Stimulated activated CD8-positive, alpha-beta memory T cell treated with anti-CD3 and anti-CD28 coated beads, Interleukin-2, amount 100 ng/mL, for 1 hour (primary cell): ENCODE results near the gene SLC17A9.

Source experiments
- DNase-seq, 2 donors: peaks; one replicate each; pipeline ENCODE4 v3.0.0-alpha.2; 2020; ENCODE audit warnings: low read depth in 2 of 2

The SLC17A9 gene

DNA sequence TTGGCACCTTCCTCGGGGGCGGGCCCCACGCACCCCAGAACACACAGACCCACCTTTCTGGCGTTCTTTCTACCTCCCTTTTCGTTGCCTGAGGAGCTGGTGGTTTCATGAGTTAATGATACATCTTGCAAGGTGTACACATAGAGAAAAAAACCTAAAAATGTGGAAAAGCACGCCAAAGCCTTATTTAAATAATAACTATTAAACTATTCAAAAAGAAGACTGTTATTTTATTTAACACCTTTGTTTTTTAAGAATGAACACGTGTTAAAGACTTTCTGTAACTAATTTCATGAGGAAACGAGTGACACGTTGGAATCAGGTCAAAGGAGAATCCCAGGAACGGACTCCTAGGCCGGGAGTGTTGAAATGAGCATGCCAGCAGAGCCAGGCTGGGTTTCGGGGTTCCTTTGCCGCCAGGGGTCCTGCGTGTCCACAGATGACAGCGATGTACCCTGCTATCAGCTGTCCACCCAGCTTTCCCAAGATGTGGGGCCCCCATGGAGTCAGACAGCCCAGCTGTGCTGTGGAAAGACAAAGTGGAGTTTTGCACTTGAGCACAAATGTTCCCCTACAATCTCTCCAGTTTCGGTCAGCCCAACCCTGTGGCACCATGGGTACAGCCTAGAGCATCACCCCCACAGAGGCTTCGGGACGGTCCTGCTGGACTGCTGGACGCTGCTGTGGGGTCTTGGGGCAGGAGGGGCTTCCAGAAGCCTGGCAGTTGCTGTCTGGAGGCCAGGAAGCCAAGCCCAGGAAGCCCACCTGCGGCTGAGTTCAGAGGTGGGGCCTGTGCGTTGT lies 16.1 kb downstream of the SLC17A9 start:
- no peak for DNase-seq

DNA sequence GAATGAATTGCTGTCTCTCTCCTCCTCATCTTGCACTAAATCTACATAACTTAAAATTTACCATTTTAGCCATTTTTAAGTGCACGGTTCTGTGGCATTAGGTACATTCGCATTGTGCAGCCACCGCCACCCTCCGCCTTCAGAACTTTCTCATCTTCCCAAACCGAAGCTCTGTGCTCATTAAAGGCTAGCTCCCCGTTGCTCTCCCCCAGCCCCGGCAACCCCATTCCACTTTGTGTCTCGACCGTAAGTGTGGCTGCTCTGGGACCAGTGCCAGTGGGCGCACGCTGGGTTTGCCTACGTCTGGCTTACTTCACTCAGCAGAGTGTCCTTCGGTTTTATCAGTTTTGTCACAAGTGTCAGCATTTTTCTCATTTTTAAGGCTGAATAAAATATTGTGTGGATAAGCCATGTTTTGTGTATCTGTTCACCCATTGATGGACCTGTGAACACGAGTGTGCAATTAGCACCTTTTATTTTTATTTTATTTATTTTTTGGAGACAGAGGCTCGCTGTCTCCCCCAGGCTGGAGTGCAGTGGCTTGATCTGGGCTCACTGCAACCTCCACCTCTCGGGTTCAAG lies 16.8 kb downstream of the SLC17A9 start:
- DNase-seq, result no peak

DNA sequence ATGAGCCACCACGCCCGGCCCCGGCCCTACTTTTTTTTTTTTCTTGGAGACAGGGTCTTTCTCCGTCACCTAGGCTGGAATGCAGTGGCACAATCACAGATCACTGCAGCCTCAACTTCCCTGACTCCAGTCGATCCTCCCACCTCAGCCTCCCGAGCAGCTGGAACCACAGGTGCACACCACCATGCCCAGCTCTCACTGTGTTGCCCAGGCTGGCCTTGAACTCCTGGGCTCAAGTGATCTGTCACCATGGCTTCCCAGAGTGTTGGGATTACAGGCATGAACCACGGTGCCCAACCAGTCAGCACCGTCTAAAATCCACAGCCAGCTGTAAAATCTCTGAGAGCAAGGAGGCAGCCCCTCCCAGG lies 17.4 kb downstream of the SLC17A9 start:
- no peak for DNase-seq

DNA sequence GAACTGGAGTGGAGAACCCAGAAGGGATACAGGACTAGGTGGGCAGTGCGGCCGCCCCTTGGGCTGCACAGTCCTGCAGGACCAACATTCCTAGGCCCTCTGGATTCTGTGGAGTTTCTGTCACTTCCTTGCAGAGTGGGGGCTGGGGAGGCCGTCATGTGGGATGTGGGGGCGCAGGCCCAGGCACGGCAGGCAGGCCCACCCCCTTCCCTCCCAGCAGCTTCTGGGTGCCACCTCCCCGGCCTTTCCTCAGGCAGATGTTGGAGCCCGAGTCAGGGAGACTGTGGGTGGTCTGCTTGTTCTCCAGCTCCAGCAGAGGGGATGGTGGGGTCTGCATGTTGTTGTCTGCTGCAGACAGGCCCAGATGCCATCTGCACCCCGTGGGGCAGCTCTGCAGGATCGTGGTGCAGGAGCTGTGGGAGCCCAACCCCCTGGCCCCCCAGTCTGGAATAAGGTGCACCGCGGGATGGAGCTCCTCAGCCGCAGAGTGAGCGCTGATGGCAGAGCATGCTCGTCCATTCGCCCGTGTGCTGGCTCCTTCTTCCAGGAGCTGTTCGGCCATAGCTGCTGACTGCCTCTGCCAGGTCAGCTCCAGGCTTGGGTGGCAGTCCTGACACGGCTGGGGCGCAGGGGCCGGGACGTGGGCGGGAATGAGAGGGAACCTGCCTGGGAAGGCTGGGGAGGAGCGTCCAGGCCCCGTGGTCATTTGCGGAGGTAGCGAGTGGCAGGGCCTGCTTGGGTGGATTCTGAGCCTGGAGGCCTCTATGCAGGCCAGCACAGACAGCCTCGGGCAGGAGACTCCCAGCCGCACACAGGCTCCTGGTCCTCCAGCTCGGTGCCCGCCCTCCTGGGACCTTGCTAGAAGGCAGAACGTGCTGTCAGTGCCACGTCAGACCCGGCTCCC lies 18.1 kb downstream of the SLC17A9 start:
- DNase-seq, result no peak

DNA sequence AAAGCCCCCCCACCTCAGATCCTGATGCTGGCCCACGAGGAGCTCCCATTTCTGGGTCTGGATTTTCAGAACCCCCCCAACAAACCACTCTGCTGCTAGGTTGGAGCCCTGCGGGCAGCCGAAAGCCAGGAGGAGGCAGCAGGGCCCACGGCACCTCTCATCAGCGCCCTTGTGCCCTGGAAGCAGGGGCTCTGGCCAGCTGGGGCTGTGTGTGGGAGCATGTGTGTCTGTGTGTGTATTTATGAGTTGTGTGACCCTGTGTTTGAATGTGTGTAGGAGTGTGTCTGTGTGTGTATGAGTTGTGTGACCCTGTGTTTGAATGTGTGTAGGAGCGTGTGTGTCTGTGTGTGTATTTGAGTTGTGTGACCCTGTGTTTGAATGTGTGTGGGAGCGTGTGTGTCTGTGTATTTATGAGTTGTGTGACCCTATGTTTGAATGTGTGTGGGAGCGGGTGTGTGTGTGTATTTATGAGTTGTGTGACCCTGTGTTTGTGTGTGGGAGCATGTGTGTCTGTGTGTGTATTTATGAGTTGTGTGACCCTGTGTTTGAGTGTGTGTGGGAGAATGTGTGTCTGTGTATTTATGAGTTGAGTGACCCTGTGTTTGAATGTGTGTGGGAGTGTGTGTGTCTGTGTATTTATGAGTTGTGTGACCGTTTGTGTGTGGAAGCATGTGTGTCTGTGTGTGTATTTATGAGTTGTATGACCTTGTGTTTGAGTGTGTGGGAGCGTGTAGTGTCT lies 18.9 kb downstream of the SLC17A9 start:
- no peak for DNase-seq

DNA sequence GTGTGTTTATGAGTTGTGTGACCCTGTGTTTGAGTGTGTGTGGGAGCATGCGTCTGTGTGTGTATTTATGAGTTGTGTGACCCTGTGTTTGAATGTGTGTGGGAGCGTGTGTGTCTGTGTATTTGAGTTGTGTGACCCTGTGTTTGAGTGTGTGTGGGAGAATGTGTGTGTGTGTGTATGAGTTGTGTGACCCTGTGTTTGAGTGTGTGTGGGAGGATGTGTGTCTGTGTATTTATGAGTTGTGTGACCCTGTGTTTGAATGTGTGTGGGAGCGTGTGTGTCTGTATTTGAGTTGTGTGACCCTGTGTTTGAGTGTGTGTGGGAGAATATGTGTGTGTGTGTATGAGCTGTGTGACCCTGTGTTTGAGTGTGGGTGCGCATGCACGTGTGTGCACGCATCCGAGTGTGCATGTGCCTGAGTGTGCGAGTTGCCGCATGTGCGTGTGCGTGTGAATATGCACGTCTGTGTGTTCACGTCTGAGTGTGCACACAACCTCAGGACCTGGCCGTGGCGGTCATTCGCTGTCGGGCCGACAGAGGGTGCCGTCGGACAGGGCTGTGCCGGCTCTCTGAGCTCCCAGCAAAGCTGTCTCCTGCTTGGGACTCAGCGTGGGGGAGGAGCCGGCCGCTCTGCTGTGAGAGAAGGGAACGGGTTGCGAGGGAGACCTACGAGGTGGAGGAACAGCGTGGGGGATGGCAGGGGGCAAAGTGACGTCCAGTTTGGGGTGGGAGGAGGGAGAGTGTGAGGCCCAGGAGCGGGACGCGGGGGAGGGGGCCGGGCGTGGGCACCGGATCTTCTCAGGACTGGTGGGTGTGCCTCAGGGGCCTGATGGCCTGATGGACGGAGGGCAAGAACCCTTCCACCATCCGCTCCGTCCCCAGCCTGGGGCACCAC lies 19.7 kb downstream of the SLC17A9 start:
- peak; percentile 60 to 72 for DNase-seq

DNA sequence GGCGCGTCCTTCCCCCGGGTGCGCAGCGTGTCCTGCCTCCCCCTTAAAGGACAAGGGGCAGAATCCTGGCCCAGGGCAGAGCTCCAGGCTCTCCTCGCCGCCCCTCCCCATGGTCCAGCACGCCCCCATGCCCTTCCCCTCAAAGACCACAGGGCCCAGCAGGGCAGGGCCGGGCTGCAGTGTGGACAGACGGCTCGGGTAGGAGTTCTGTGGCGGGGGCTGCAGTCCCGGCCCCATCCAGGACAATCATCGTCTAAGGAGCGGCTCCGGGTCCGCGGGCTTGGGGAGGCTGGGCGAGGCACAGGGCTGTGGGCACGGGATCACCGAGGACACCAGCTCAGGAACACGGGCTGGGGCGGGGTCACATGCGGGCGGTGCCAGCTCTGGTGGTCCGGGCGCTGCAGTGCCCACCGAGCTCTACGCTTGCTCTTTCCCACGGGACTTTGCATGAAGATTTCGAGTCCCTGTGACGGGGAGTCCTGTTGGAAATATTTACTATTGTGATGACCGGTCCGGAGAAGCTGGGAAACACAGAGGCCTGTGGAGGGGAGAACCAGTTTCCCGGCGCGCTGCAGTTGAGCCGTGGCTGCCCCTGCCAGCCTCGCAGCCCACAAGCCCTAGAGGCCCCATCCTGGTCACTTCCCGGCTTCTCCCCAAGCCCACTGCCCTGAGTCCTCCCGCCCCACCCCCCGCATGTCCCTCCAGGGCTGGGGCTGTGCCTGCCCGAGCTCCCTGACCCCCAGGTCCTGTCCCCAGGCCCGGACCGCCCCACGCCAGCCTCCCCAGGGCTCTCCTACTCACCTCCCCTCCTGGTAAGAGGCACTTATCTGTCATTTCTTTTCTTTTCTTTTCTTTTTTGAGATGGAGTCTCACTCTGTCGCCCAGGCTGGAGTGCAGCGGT lies 20.6 kb downstream of the SLC17A9 start:
- no peak for DNase-seq

DNA sequence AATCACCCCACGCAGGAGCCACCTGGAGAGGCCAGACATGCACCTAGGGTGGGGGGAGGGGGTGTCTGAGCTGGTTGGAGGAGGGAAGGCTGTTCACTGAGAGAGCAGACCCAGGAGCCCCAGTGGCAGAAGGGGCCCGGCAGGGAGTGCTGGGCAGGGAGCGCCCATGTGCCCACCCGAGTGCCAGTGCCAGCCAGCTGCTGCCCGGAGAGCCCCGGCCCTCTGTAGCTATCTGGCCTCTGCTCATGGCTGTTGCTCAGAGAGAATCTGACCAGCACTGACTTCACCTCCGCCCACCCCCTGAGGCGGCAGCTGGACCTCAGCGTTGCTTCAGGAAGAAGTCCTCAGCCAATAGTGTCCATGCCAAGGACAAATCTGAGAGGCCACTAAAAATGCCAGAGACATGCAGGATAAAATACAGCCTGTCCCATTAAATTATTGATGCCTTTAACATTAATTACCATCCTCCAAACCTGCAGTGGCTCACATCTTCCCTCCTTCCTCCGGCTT lies 22.8 kb downstream of the SLC17A9 start:
- no peak for DNase-seq

DNA sequence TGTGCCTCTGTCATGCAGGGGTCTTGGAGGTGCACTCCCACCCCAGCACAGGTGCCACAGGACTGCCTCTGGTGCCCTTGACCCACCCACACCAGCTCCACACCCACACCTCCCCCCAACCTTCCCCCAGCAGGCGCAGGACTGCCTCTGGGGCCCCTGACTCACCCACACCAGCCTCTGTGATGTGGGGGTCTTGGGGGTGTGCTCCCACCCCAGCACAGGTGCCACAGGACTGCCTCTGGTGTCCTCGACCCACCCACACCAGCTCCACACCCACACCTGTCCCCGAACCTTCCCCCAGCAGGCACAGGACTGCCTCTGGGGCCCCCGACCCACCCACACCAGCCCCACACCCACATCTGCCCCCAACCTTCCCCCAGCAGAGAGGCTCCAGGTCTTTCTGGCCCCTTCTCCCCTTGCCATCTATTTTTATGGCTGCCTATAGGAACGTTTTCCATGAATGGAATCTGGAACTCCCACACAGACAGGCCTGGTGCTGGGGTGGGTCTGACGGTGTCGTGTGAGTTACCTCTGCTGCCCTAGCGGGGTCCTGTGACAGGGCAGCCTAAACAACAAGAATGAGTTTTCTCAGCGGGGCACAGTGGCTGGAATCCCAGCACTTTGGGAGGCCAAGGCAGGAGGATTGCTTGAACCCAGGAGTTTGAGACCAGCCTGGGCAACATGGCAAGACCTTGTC lies 23.5 kb downstream of the SLC17A9 start:
- DNase-seq, result no peak

DNA sequence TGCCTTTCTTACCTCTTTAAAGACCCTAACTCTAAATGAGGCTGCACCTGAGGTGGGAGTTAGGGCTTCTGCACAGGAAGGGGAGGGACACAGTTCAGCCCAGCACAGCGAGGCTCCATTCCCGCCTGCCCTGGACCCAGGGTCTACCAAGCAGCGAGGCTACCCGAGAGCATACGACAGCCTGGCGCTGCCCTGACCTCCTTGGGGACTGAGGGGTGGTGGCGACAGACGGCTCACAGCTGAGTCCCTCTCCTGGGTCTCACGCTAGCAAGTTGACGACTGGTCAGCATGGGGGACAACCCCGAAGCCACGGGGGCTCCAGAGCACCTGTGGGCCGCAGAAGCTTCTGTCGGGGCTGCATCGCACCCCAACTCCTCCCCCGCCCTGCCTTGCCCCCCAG lies 24.4 kb downstream of the SLC17A9 start:
- no peak for DNase-seq

DNA sequence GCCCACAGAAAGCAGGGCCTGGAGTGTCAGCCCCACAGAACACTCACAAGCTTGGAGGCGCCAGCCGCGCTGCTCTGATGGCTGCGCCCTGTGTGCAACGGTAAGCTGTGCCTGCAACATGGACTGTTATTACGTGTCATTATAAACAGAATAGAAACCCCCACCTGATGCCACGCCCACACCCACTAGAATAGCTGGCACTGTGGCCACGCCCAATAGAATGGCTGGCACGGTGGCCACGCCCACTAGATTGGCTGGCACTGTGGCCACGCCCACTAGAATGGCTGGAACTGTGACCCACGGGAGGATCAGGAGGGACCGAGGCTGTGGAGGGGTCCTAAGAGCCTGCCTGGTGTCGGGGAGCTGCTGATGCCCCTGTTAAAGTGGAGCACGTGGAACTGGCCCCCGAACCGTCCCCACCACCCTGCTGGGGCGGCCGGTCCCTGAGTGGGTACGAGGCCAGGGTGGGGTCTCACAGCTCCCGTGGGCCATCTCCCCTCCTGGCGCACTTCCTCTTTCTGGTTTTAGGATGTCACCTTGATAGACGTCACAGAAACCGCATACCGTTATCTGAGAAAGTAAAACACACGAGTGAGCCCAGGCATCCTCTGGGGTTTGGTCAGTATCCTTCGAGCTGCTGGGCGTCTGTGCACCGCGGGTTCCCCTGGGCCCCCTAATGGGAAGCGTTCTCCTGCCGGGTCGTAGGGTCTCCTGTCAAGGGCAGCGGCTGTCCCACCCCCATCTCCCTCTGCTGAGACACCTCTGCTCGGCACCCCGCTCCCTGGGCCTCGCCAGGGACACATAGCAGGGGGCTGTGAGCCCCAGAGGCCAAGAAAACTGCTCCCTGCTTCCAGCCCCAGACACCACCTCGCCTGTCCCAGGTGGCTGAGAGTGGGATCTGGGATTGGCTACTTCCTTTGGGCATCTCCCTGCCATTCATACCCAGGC lies 25.4 kb downstream of the SLC17A9 start:
- DNase-seq, result peak; percentile 56 to 74

DNA sequence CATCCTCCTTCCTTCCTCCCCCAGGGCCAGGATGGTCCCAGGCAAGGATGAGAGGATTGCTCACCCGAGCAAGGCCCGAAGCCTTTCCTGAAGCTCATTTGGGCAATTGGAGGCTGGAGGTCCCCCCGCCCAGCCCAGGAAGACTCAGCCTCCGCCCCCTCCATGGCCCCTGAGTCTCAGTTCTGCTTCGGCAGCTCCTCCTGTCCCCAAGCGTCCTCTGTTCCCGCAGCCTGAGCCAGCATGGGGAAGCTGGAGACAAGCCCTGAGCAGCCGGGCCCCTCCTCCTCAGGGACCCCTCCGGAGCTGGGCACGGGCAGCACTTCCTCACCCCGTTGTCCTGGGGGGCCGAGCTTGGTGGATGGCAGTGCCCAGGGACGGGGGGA lies 26.0 kb downstream of the SLC17A9 start:
- no peak for DNase-seq

DNA sequence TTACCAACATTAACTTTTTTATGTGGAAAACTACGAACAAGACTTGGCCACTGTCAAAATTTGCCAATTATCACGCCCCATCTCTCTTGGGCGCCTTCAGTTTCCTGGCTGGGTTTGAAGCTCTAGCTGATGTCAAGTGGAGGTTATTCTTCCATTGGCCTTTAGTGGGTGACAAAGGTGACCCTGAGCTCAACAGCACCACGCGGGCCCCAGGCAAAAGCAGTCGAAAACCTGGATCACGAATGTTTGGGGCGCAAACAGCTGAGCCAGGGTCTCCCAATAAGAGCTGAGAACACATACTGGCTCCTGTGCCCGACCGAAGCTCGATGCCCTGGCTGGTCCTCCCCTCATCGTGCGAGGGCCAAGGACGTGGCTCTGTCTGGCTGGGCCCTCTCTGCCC lies 26.8 kb downstream of the SLC17A9 start:
- no peak for DNase-seq

DNA sequence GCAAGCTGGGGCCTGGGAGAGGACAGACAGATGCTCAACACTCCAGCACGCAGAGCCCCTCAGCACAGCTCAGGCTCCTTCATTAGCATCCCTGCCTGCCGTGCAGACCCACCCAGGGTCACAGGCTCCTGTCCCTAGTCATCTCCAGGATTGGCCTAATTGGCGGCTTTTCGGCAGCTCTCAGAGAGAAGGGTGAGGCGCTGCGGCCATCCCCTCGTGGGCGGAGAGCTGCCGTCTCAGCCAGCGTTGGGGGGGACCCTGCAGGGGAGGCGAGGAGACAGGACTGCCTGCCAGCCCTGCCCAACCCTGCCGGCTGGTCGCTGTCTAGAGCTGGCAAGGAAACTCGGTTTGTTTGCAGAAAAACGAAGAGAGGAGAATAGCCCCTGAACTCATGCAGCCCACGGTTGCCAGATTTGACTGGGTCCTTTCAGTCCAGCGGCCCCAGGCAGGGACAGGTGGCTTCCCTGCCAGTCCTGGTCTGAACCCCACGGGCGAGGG lies 27.4 kb downstream of the SLC17A9 start:
- no peak for DNase-seq

DNA sequence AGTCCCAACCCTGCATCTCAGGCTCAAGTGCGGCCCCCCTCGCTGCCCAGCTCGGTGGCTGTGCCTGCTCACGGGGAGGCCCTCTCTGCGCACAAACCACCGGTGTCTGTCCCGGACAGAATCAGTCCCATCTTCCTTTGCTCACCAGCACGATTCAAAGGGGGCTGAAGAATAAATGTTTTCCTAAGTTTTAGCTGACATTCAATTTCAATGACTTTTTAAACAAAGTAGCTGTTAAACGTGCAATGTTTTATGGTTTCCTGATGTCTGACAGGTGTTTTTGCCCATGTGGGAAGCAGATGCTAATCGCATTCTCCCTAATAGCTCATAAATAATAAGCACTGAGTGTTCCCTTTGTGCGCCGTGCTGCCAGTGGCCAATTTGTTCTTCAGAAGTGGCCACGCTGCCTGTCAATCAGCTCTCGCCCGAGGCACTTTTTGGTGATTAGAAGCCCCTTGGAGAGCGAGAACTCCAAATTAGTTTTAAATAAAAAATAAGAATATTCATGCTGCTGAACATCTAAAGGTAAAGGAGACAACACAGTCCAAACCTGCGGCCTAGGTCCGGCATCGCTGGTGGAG lies 28.0 kb downstream of the SLC17A9 start:
- DNase-seq, result no peak

DNA sequence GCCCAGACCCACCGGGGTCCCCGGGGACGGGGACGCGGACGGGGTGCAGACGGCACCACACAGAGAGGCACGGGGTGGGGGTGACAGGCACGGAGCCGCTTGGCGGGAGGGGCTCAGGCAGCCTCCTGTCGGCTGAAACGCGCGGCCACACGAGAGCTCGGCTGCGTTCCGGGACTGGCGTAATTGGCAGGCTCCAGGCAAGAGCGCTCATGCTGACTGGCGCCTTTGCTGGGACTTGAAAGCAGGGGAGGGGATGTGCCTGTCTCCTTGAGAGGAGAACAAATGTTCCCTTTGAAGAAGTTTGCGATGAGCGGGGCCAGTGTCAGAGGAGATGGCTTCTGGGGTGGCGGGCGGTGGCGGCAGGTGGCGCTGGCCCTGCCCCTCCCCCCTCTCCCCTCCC lies 28.5 kb downstream of the SLC17A9 start:
- DNase-seq, result peak in 1 of 2 donors; percentile 25
